Activated T-helper 1 cell treated with anti-CD3 and anti-CD28 coated beads, Interleukin-12 subunit alpha, Interleukin-12 subunit beta, Interleukin-2, Interleukin-4 antibody, amounts not matched to agents 30 ng/mL and 10 ng/mL and 1 ng/mL, durations not matched to agents 14 hours and 24 hours and 36 hours (primary cell): Measurements from ENCODE around the gene MLH1. TPM values are rescaled to one million over a fixed set of nuclear protein-coding genes. Genes with fewer than 3 reads are reported as not detected.
"Not testable (repeated sequence)": the region's sequence is repeated elsewhere in the genome, so short reads cannot be mapped to it uniquely, and the experiment has no call there.

Experiments used
- DNase-seq: peaks from one replicate; pipeline ENCODE4 v3.0.0; 2021; ENCODE audit warnings: low spot score
- H3K27ac Mint-ChIP-seq: one replicate; pipeline ENCODE4 v1.8.0; 2021; ENCODE audit warnings: mild to moderate bottlenecking, mixed read lengths
- H3K27me3 Mint-ChIP-seq: one replicate; pipeline ENCODE4 v1.8.0; 2022; ENCODE audit warnings: mild to moderate bottlenecking, moderate library complexity, mixed read lengths; ENCODE audit not compliant: insufficient read depth
- H3K36me3 Mint-ChIP-seq: one replicate; pipeline ENCODE4 v1.8.0; 2021; ENCODE audit warnings: low read depth, mixed read lengths
- H3K4me1 Mint-ChIP-seq: one replicate; pipeline ENCODE4 v1.8.0; 2021; ENCODE audit warnings: low read depth, mixed read lengths
- H3K4me3 Mint-ChIP-seq: one replicate; pipeline ENCODE4 v1.8.0; 2021; ENCODE audit warnings: mild to moderate bottlenecking, moderate library complexity, mixed read lengths
- H3K9me3 Mint-ChIP-seq: one replicate; pipeline ENCODE4 v1.8.0; 2021; ENCODE audit warnings: mixed read lengths
- intact Hi-C: fragments of 100-400 bp; cut with micrococcal nuclease; formaldehyde crosslinking; loops from one replicate; pipeline ENCODE4 v1.15.1; 2024
- total RNA-seq: library from RNA; stranded (reverse); gene quantifications from 2 replicates; pipeline ENCODE4 v1.2.3, GENCODE V29; 2022

The MLH1 gene
- 63.4 and 65.0 TPM in 2 replicates for total RNA-seq

- Mint-ChIP-seq H3K4me3 (no peak within 1 kb of the TSS), H3K27me3 (no peaks in the 10 kb centered on the region)
These were observed at the start of gene MLH1 for GRCh38 chr3:36993326-36994283. Gene MLH1, plus strand, starts transcription at chr3:36993518. Its CDS starts 30 bp downstream, at chr3:36993548.

GRCh38 chr3:36943601-36944000 is 49.7 kb upstream of the MLH1 start:
- H3K36me3 Mint-ChIP-seq: peaks cover 8% of the 10 kb centered on the region
- H3K9me3 Mint-ChIP-seq: peaks cover 18% of the 10 kb centered on the region
- intact Hi-C loops: no loop called here

More at GRCh38 chr3:36993326-36994283, at the start of gene MLH1:
- Mint-ChIP-seq H3K27ac (no peak within 1 kb of the TSS), H3K36me3 (peaks cover 42% of the 10 kb centered on the region), H3K9me3 (no peaks in the 10 kb centered on the region), H3K4me1 (peaks cover 38% of the 10 kb centered on the region)
- DNase-seq: peak; percentile 99
- intact Hi-C loops: loop anchor here (1.0 to 2.0 kb wide), 7 partner anchors 23 to 1172 kb away; partner anchors contain the start of genes ACAA1, OXSR1 and TRANK1

GRCh38 chr3:36944012-36944640 is 49.2 kb upstream of the MLH1 start:
- Mint-ChIP-seq H3K4me1 (no peaks in the 10 kb centered on the region), H3K4me3 (peak overlapping the region; percentile 69), H3K27me3 (peaks cover 16% of the 10 kb centered on the region), H3K9me3 (peaks cover 23% of the 10 kb centered on the region), H3K27ac (no peak overlapping the region), H3K36me3 (peaks cover 10% of the 10 kb centered on the region)
- DNase-seq: no peak
- intact Hi-C loops: loop anchor here (1.0 kb wide), 2 partner anchors 14 to 32 kb away; no protein-coding TSS in a partner anchor

More at GRCh38 chr3:36943601-36944000, 49.7 kb upstream of the MLH1 start:
- Mint-ChIP-seq H3K4me3 (peak overlapping the region; percentile 69), H3K4me1 (no peaks in the 10 kb centered on the region), H3K27me3 (peaks cover 16% of the 10 kb centered on the region), H3K27ac (peak overlapping the region; percentile 34)
- no peak for DNase-seq

- intact Hi-C loops: loop anchor here (1.0 kb wide), 4 partner anchors 14 to 49 kb away; partner anchors contain the start of genes EPM2AIP1 and MLH1
- peak; percentile 56 for DNase-seq
- peaks cover 10% of the 10 kb centered on the region for H3K36me3 Mint-ChIP-seq
These were observed 48.6 kb upstream of the MLH1 start, which contains the start of gene TRANK1 for GRCh38 chr3:36944641-36945270. Gene TRANK1, minus strand, starts transcription at chr3:36945054. Its CDS starts 245 bp downstream, at chr3:36944809.

GRCh38 chr3:36945333-36945980 is 47.9 kb upstream of the MLH1 start:
- intact Hi-C loops: loop anchor here (1.0 kb wide), 2 partner anchors 27 to 48 kb away; partner anchors contain the start of genes EPM2AIP1 and MLH1
- peaks cover 28% of the 10 kb centered on the region for H3K9me3 Mint-ChIP-seq
- peaks cover 10% of the 10 kb centered on the region for H3K36me3 Mint-ChIP-seq
- H3K4me3 Mint-ChIP-seq: peak overlapping the region; percentile 83
- no peak overlapping the region for H3K27ac Mint-ChIP-seq
- peaks cover 15% of the 10 kb centered on the region for H3K27me3 Mint-ChIP-seq
- no peak for DNase-seq
- H3K4me1 Mint-ChIP-seq: no peaks in the 10 kb centered on the region

More at GRCh38 chr3:36944641-36945270, 48.6 kb upstream of the MLH1 start, which contains the start of gene TRANK1:
- peaks cover 28% of the 10 kb centered on the region for H3K9me3 Mint-ChIP-seq
- H3K4me3 Mint-ChIP-seq: peak within 1 kb of the TSS; percentile 83
- peaks cover 16% of the 10 kb centered on the region for H3K27me3 Mint-ChIP-seq
- peak within 1 kb of the TSS; percentile 36 for H3K27ac Mint-ChIP-seq
- H3K4me1 Mint-ChIP-seq: no peaks in the 10 kb centered on the region

- H3K27ac Mint-ChIP-seq, H3K4me1 Mint-ChIP-seq, H3K36me3 Mint-ChIP-seq, intact Hi-C loops, DNase-seq: not testable (repeated sequence)
- Mint-ChIP-seq H3K27me3 (peaks cover 20% of the 10 kb centered on the region), H3K9me3 (peaks cover 28% of the 10 kb centered on the region), H3K4me3 (peak overlapping the region; percentile 22)
These were observed 45.5 kb upstream of the MLH1 start for GRCh38 chr3:36947814-36948213.

GRCh38 chr3:36954452-36955134 is 38.7 kb upstream of the MLH1 start:
- Mint-ChIP-seq H3K4me3 (no peak overlapping the region), H3K27me3 (peaks cover 17% of the 10 kb centered on the region)
- intact Hi-C loops: no loop called here

GRCh38 chr3:36956155-36956554 is 37.2 kb upstream of the MLH1 start:
- Mint-ChIP-seq H3K9me3 (no peaks in the 10 kb centered on the region), H3K4me3 (no peak overlapping the region), H3K27ac (no peak overlapping the region), H3K36me3 (no peaks in the 10 kb centered on the region), H3K27me3 (peaks cover 17% of the 10 kb centered on the region), H3K4me1 (peaks cover 12% of the 10 kb centered on the region)
- intact Hi-C loops: no loop called here
- no peak for DNase-seq

More at GRCh38 chr3:36954452-36955134, 38.7 kb upstream of the MLH1 start:
- Mint-ChIP-seq H3K36me3 (no peaks in the 10 kb centered on the region), H3K4me1 (peaks cover 12% of the 10 kb centered on the region), H3K27ac (no peak overlapping the region), H3K9me3 (peaks cover under 1% of the 10 kb centered on the region)
- DNase-seq: no peak

GRCh38 chr3:36957063-36957462 is 36.3 kb upstream of the MLH1 start:
- Mint-ChIP-seq H3K4me1 (peaks cover 12% of the 10 kb centered on the region), H3K9me3 (no peaks in the 10 kb centered on the region), H3K27ac (no peak overlapping the region), H3K27me3 (peaks cover 13% of the 10 kb centered on the region), H3K4me3 (no peak overlapping the region), H3K36me3 (no peaks in the 10 kb centered on the region)
- no peak for DNase-seq
- intact Hi-C loops: no loop called here

GRCh38 chr3:36957862-36958686 is 35.2 kb upstream of the MLH1 start:
- Mint-ChIP-seq H3K4me3 (no peak overlapping the region), H3K27ac (peak overlapping the region; percentile 25), H3K27me3 (peaks cover 8% of the 10 kb centered on the region), H3K36me3 (no peaks in the 10 kb centered on the region), H3K4me1 (peaks cover 12% of the 10 kb centered on the region), H3K9me3 (no peaks in the 10 kb centered on the region)
- intact Hi-C loops: loop anchor here (1.0 kb wide), 8 partner anchors 14 to 229 kb away; no protein-coding TSS in a partner anchor
- DNase-seq: no peak

- Mint-ChIP-seq H3K4me3 (no peak overlapping the region), H3K36me3 (no peaks in the 10 kb centered on the region), H3K4me1 (peaks cover 16% of the 10 kb centered on the region)
These were observed 33.5 kb upstream of the MLH1 start for GRCh38 chr3:36959821-36960220.

More at GRCh38 chr3:36959821-36960220, 33.5 kb upstream of the MLH1 start:
- no peak for DNase-seq
- Mint-ChIP-seq H3K9me3 (no peaks in the 10 kb centered on the region), H3K27ac (no peak overlapping the region), H3K27me3 (peaks cover 4% of the 10 kb centered on the region)
- intact Hi-C loops: no loop called here
